Measurements from ENCODE around the gene SUMO2. TPM values are rescaled to one million over a fixed set of nuclear protein-coding genes. Genes with fewer than 3 reads are reported as not detected.

The SUMO2 gene
- total and polyA plus RNA-seq, 2 donors from 2014 or later, result 279 to 315 TPM

- H3K9me3 ChIP-seq (ENCODE audit: control insufficient read depth in 2 of 3, insufficient read depth in 1 of 3, low read length in 3 of 3), result no peaks in the 10 kb centered on the region
- no peaks in the 10 kb centered on the region for H3K27me3 ChIP-seq (ENCODE audit: control insufficient read depth, insufficient read depth, low read length)
- H3K27ac ChIP-seq (ENCODE audit: low read depth in 2 of 2, low read length in 2 of 2), result no peak overlapping the region
- no peak for FAIRE-seq
- no peak overlapping the region for H3K4me3 ChIP-seq (ENCODE audit: low read length in 3 of 3)
- intact Hi-C loops (cut with DNase I), result no loop called here
- H3K36me3 ChIP-seq (ENCODE audit: control insufficient read depth in 2 of 3, insufficient read depth in 3 of 3, low read length in 3 of 3), result peaks cover 2 to 44% (median 15%) of the 10 kb centered on the region in 3 donors
- TF ChIP-seq CTCF (IDR thresholded peaks at IDR 0.05; ENCODE audit: borderline replicate concordance, extremely low read depth, insufficient read depth), result no peak
- no peak for DNase-seq
- peaks cover 0 to 2% (median 0%) of the 10 kb centered on the region in 3 donors for H3K4me1 ChIP-seq (ENCODE audit: control insufficient read depth in 2 of 3, insufficient read depth in 2 of 3, low read depth in 1 of 3, low read length in 3 of 3)
- H3K9ac ChIP-seq (ENCODE audit: low read length in 3 of 3), result no peak overlapping the region
These were observed 42.3 kb upstream of the SUMO2 start for GRCh38 chr17:75225016-75225415.

GRCh38 chr17:75219815-75220214, 37.1 kb upstream of the SUMO2 start:
- no peak for DNase-seq
- no peak for TF ChIP-seq CTCF (IDR thresholded peaks at IDR 0.05; ENCODE audit: borderline replicate concordance, extremely low read depth, insufficient read depth)
- FAIRE-seq, result no peak
- H3K36me3 ChIP-seq (ENCODE audit: control insufficient read depth in 2 of 3, insufficient read depth in 3 of 3, low read length in 3 of 3), result peaks cover 4 to 38% (median 27%) of the 10 kb centered on the region in 3 donors
- no peaks in the 10 kb centered on the region for H3K4me1 ChIP-seq (ENCODE audit: control insufficient read depth in 2 of 3, insufficient read depth in 2 of 3, low read depth in 1 of 3, low read length in 3 of 3)
- H3K27ac ChIP-seq (ENCODE audit: low read depth in 2 of 2, low read length in 2 of 2), result no peak overlapping the region
- no peaks in the 10 kb centered on the region for H3K9me3 ChIP-seq (ENCODE audit: control insufficient read depth in 2 of 3, insufficient read depth in 1 of 3, low read length in 3 of 3)
- no peak overlapping the region for H3K9ac ChIP-seq (ENCODE audit: low read length in 3 of 3)
- H3K27me3 ChIP-seq (ENCODE audit: control insufficient read depth, insufficient read depth, low read length), result no peaks in the 10 kb centered on the region
- intact Hi-C loops (cut with DNase I), result no loop called here
- no peak overlapping the region for H3K4me3 ChIP-seq (ENCODE audit: low read length in 3 of 3)

- Histone ChIP-seq H3K4me3 (ENCODE audit: low read length in 3 of 3) (no peak overlapping the region), H3K27me3 (ENCODE audit: control insufficient read depth, insufficient read depth, low read length) (no peaks in the 10 kb centered on the region), H3K27ac (ENCODE audit: low read depth in 2 of 2, low read length in 2 of 2) (no peak overlapping the region), H3K9ac (ENCODE audit: low read length in 3 of 3) (no peak overlapping the region), H3K9me3 (ENCODE audit: control insufficient read depth in 2 of 3, insufficient read depth in 1 of 3, low read length in 3 of 3) (no peaks in the 10 kb centered on the region), H3K36me3 (ENCODE audit: control insufficient read depth in 2 of 3, insufficient read depth in 3 of 3, low read length in 3 of 3) (peaks cover 4 to 42% (median 31%) of the 10 kb centered on the region in 3 donors), H3K4me1 (ENCODE audit: control insufficient read depth in 2 of 3, insufficient read depth in 2 of 3, low read depth in 1 of 3, low read length in 3 of 3) (no peaks in the 10 kb centered on the region)
- TF ChIP-seq CTCF (IDR thresholded peaks at IDR 0.05; ENCODE audit: borderline replicate concordance, extremely low read depth, insufficient read depth), result no peak
- no peak for FAIRE-seq
- DNase-seq, result no peak
- intact Hi-C loops (cut with DNase I), result no loop called here
These were observed 35.4 kb upstream of the SUMO2 start for GRCh38 chr17:75218131-75218530.

- Histone ChIP-seq H3K9me3 (ENCODE audit: control insufficient read depth in 2 of 3, insufficient read depth in 1 of 3, low read length in 3 of 3) (no peaks in the 10 kb centered on the region), H3K9ac (ENCODE audit: low read length in 3 of 3) (no peak overlapping the region), H3K36me3 (ENCODE audit: control insufficient read depth in 2 of 3, insufficient read depth in 3 of 3, low read length in 3 of 3) (peaks cover 4 to 19% (median 9%) of the 10 kb centered on the region in 3 donors), H3K27ac (ENCODE audit: low read depth in 2 of 2, low read length in 2 of 2) (no peak overlapping the region), H3K4me1 (ENCODE audit: control insufficient read depth in 2 of 3, insufficient read depth in 2 of 3, low read depth in 1 of 3, low read length in 3 of 3) (peaks cover 0 to 8% (median 0%) of the 10 kb centered on the region in 3 donors), H3K4me3 (ENCODE audit: low read length in 3 of 3) (no peak overlapping the region), H3K27me3 (ENCODE audit: control insufficient read depth, insufficient read depth, low read length) (no peaks in the 10 kb centered on the region)
- no peak for FAIRE-seq
- intact Hi-C loops (cut with DNase I), result no loop called here
- peak in 1 of 5 donors; percentile 0 for DNase-seq
- no peak for TF ChIP-seq CTCF (IDR thresholded peaks at IDR 0.05; ENCODE audit: borderline replicate concordance, extremely low read depth, insufficient read depth)
These were observed 26.3 kb upstream of the SUMO2 start for GRCh38 chr17:75209061-75209460.
